NB4 (cell line): Measurements from ENCODE around the gene KCNN4.
"Not testable (repeated sequence)": the region's sequence is repeated elsewhere in the genome, so short reads cannot be mapped to it uniquely, and the experiment has no call there.

Experiments used
- DNase-seq: peaks from one replicate; pipeline ENCODE4 v3.0.0; 2010; ENCODE audit warnings: low read depth
- H3K4me3 ChIP-seq: one replicate; pipeline ENCODE4 v1.5.1; 2011; ENCODE audit warnings: mild to moderate bottlenecking, low read depth, low read length, moderate library complexity
- MYC ChIP-seq: IDR thresholded peaks from 2 replicates; pipeline ENCODE4 v1.6.1; 2011; ENCODE audit warnings: low read depth, low read length
- POLR2A ChIP-seq: IDR thresholded peaks from 2 replicates; pipeline ENCODE4 v1.6.1; 2011; ENCODE audit warnings: mild to moderate bottlenecking; ENCODE audit not compliant: insufficient read length; ENCODE audit errors: extremely low read depth
- TF ChIP-seq, protein P1 (sequence below): IDR thresholded peaks from one replicate; pipeline ENCODE4 v1.5.1; 2012; ENCODE audit warnings: low read depth, low read length
- TF ChIP-seq, protein P2 (sequence below): IDR thresholded peaks from 2 replicates; pipeline ENCODE4 v1.6.1; 2011; ENCODE audit warnings: low read depth, low read length

The KCNN4 gene

DNA sequence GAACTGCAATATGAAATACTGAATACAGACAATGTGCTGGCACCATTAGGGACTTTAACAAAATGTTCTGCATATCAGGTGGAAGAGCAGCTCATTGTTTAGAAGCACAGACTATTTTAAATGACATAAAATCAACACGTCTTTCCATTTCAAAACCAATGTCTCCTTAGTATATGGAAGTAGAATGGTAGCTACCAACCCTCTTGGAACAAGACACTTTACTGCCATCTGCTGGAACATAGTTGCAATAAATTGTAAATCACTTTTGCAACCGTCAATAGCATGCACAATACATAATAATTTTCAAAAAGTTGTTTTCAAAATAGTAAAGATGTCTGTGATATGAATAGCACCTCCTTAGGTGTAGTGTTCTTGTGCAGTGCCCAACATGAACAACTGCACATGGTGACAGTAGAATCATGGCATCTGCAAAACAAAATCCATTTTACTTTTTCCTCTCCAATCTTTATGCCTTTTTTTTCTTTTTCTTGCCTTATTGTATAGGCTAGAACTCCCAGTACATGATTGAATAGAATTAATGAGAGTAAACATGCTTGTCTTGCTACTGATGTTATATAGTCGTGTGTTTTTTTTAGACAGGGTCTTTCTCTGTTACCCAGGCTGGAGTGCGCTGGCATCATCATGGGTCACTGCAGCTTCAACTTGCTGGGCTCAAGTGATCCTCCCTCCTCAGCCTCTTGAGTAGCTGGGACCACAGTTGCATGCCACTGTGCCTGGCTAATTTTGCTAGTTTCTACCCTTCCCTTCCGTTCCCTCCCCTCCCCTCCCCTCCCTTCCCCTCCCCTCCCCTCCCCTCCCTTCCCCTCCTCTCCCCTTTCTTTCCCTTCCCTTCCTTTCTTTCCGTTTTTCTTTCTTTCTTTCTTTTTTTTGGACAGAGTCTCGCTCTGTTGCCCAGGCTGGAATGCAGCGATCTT, 29.3 kb upstream of the KCNN4 start:
- peak; percentile 60 for DNase-seq
- TF ChIP-seq, protein P1, sequence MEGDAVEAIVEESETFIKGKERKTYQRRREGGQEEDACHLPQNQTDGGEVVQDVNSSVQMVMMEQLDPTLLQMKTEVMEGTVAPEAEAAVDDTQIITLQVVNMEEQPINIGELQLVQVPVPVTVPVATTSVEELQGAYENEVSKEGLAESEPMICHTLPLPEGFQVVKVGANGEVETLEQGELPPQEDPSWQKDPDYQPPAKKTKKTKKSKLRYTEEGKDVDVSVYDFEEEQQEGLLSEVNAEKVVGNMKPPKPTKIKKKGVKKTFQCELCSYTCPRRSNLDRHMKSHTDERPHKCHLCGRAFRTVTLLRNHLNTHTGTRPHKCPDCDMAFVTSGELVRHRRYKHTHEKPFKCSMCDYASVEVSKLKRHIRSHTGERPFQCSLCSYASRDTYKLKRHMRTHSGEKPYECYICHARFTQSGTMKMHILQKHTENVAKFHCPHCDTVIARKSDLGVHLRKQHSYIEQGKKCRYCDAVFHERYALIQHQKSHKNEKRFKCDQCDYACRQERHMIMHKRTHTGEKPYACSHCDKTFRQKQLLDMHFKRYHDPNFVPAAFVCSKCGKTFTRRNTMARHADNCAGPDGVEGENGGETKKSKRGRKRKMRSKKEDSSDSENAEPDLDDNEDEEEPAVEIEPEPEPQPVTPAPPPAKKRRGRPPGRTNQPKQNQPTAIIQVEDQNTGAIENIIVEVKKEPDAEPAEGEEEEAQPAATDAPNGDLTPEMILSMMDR, result no peak
- TF ChIP-seq, protein P2, sequence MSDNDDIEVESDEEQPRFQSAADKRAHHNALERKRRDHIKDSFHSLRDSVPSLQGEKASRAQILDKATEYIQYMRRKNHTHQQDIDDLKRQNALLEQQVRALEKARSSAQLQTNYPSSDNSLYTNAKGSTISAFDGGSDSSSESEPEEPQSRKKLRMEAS, result no peak
- TF ChIP-seq MYC, result no peak
- no peak for TF ChIP-seq POLR2A
- H3K4me3 ChIP-seq, result no peak overlapping the region

DNA sequence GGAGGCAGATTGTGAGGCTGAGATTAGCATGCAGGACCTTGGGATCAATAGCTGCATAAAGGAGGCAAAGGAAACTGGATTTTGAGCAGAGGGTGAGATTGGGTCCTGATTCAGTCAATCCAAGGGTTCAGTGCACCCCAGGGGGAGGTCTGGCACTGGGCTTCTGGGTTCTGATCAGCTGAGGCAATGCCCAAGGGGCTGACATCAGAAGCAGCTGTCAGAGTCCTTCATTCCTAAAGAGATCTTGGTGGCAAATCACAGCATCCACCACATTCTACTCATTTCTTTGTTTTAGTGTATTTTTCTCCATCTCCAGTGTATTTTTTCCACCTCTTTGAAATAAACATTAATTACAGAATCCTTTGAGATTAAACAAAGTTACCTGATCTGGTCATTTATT, 26.9 kb upstream of the KCNN4 start:
- TF ChIP-seq, protein P1, result no peak
- TF ChIP-seq, protein P2, result no peak
- TF ChIP-seq MYC, result no peak
- no peak for TF ChIP-seq POLR2A
- no peak overlapping the region for H3K4me3 ChIP-seq
- no peak for DNase-seq

DNA sequence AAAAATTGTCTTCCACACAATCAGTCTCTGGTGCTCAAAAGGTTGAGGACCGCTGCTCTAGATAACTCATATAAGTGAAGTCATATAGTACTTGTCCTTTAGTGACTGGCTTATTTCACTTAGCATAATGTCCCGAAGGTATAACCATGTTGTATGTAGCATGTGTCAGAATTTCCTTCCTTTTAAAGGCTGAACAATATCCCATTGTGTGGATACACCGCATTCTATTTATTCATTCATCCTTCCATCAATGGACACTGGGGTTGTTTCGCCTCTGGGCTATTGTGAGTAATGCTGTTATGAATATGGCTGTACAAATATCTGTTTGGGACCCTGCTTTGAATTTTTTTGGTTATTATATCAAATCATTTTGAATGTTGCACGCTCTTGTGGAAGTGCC, 26.1 kb upstream of the KCNN4 start:
- no peak overlapping the region for H3K4me3 ChIP-seq
- TF ChIP-seq, protein P2, result no peak
- no peak for TF ChIP-seq MYC
- DNase-seq, result no peak

DNA sequence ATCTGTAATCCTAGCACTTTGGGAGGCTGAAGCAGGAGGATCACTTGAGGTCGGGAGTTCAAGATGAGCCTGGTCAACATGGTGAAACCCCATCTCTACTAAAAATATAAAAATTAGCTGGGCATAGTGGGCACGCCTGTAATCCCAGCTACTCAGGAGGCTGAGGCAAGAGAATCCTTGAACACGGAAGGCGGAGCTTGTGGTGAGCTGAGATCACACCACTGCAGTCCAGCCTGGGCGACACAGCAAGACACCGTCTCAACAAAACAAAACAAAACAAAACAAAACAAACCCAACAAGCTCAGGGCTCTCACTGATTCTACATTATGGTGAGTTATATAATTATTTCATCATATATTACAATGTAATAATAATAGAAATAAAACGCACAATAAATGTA, 25.6 kb upstream of the KCNN4 start:
- DNase-seq, H3K4me3 ChIP-seq: not testable (repeated sequence)

DNA sequence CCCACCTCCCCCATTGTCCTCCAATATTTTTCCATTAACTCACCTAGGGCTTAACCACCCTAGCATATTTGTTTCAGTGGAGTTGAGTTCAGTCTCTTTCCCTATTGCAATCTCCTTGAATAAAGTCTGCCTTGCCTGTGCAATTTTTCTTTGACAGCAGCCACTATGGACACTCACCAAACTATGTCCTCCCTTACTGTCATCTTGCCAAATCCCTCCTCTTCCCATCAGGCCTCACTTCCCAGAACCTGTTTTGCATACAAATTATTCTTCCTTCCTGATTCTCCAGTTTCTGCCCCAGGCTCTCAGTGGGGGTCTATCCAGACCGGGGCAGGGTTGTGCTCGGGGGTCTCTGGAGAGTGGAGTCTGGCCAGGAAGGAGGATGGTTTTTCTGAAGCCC, 23.7 kb upstream of the KCNN4 start:
- DNase-seq, result no peak
- no peak overlapping the region for H3K4me3 ChIP-seq
- TF ChIP-seq MYC, result no peak
- no peak for TF ChIP-seq POLR2A
- TF ChIP-seq, protein P1, result no peak
- TF ChIP-seq, protein P2, result no peak

DNA sequence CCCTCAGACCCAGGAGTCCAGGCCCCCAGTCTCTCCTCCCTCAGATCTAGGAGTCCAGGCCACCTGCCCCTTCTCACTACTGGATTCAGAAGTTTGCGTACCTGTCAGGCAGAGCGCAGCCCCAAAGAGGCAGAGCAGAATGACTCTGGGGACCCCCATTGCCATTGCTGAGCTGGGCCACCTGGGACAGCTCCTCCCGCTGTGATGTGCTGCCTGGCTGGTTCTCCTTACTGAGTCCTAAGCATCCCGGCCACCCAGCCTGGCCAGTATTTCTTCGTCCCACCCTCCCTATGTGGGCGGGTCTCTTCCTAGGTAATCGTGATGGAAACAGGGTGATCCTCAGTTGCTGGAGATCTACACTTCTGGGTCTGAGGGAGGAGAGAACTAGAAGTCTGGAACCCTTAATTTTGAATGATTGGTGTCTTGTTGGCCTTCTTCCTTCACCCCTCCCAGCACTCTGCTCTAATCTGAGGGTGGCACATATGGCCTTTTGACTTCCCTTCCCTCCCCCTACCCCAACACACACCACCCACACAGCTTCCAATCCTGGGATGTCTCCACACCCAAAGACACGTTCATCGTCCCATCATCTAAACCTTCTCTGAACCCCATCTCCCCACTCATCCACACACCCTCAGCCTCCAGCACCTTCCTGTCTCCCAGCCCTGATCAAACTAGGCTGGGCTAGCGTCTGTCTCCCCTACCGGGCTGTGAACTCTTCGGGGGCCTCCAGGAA, 21.6 kb upstream of the KCNN4 start, which contains the start of gene LYPD5:
TSS of gene LYPD5 (minus strand) at position 232 of the 736 bp plus-strand sequence. CDS start at position 165, 67 bp downstream.
- DNase-seq, result no peak
- TF ChIP-seq, protein P2, result no peak
- TF ChIP-seq POLR2A, result no peak
- TF ChIP-seq, protein P1, result no peak
- no peak within 1 kb of the TSS for H3K4me3 ChIP-seq
